ENCODE measurements around the gene RPN2. TPM values are rescaled to one million over a fixed set of nuclear protein-coding genes. Genes with fewer than 3 reads are reported as not detected.
A peak's percentile ranks its signal among the peaks of the same experiment; 100 is the strongest.

Gene RPN2
- total RNA-seq, 1 experiment from 2014 or later: 234 TPM

- H3K4me2 ChIP-seq (ENCODE audit: insufficient read depth, insufficient read length, low read length): no peak overlapping the region
- Mint-ChIP-seq H3K4me1 (peaks cover 15 to 20% of the 10 kb centered on the region in 2 experiments), H3K27ac (peak overlapping the region in 2 of 3 experiments; percentile 11 to 55; a peak in 2 of 7 replicates), H3K9me3 (no peaks in the 10 kb centered on the region), H3K27me3 (ENCODE audit: low read depth) (no peaks in the 10 kb centered on the region), H3K36me3 (ENCODE audit: insufficient read depth in 1 of 3, low read depth in 3 of 3) (peaks cover 47 to 84% (median 76%) of the 10 kb centered on the region in 3 experiments), H3K4me3 (no peak overlapping the region)
- no peaks in the 10 kb centered on the region for H3K27me3 ChIP-seq (ENCODE audit: insufficient read depth, low read length)
- no peak overlapping the region for H2BK20ac ChIP-seq (ENCODE audit: low read depth, low read length, poor library complexity, severe bottlenecking)
- no peak overlapping the region for H2BK15ac ChIP-seq (ENCODE audit: low read depth, low read length)
- H3K23me2 ChIP-seq (ENCODE audit: insufficient read length, low read depth, low read length, poor library complexity, severe bottlenecking): no peaks in the 10 kb centered on the region
- H2BK12ac ChIP-seq (ENCODE audit: insufficient read length, low read depth, low read length): no peak overlapping the region
- no peak overlapping the region for H2AFZ ChIP-seq (ENCODE audit: low read length)
- no peak overlapping the region for H3K23ac ChIP-seq (ENCODE audit: insufficient read length, low read depth, low read length)
- no peak overlapping the region for H3K4ac ChIP-seq (ENCODE audit: low read depth, low read length)
- no peak for DNase-seq
- no peak overlapping the region for H3K9ac ChIP-seq (ENCODE audit: extremely low read depth, insufficient read length, low read length)
- no peak overlapping the region for H3K56ac ChIP-seq (ENCODE audit: insufficient read length, low read depth, low read length)
- no peaks in the 10 kb centered on the region for H4K20me1 ChIP-seq (ENCODE audit: control insufficient read depth, insufficient read depth, insufficient read length)
- no peak overlapping the region for H3K18ac ChIP-seq (ENCODE audit: insufficient read length, low read depth, low read length)
- no peak overlapping the region for H2AK5ac ChIP-seq (ENCODE audit: insufficient read length, low read length)
- no peak overlapping the region for H3T11ph ChIP-seq (ENCODE audit: low read length)
- no peak overlapping the region for H2BK5ac ChIP-seq (ENCODE audit: insufficient read length, low read length)
- no peak for TF ChIP-seq CTCF (conservative IDR thresholded peaks at IDR 0.05)
- no peak overlapping the region for H3K14ac ChIP-seq (ENCODE audit: insufficient read depth, low read length)
- no peak overlapping the region for H3K27ac ChIP-seq (ENCODE audit: insufficient read length, low read depth, low read length)
- H3K9me3 ChIP-seq (ENCODE audit: control insufficient read depth, low read depth, low read length): no peaks in the 10 kb centered on the region
- no peaks in the 10 kb centered on the region for H3K79me1 ChIP-seq (ENCODE audit: insufficient read depth, low read depth, low read length, poor library complexity, severe bottlenecking)
- no CpG with 5 or more reads among the region's 3 CpGs for WGBS (ENCODE audit: extremely low coverage, insufficient read length, low lambda C conversion rate)
- H3K79me2 ChIP-seq (ENCODE audit: insufficient read depth, low read length): no peaks in the 10 kb centered on the region
- H2BK120ac ChIP-seq (ENCODE audit: low read depth, low read length, poor library complexity, severe bottlenecking): no peak overlapping the region
- H3K4me1 ChIP-seq (ENCODE audit: insufficient read depth, low read length): no peaks in the 10 kb centered on the region
- H4K8ac ChIP-seq (replicated peaks; ENCODE audit: insufficient read length, low read depth, low read length): no peak overlapping the region
- no peak overlapping the region for H4K91ac ChIP-seq (ENCODE audit: insufficient read length, low read depth, low read length)
- no peak overlapping the region for H4K5ac ChIP-seq (ENCODE audit: insufficient read length, low read depth, low read length)
These were observed 61.4 kb downstream of the RPN2 start for GRCh38 chr20:37240337-37241067.
